Stimulated activated CD8-positive, alpha-beta memory T cell treated with anti-CD3 and anti-CD28 coated beads, Interleukin-2, amount 100 ng/mL, for 48 hours (primary cell): ENCODE results near the gene PTK7.
A peak's percentile ranks its signal among the peaks of the same experiment; 100 is the strongest.
"Not testable (repeated sequence)": the region's sequence is repeated elsewhere in the genome, so short reads cannot be mapped to it uniquely, and the experiment has no call there.

Source experiments
- DNase-seq, 2 donors: peaks; one replicate each; pipeline ENCODE4 v3.0.0-alpha.2; 2020; ENCODE audit warnings: low read depth in 2 of 2

PTK7 gene

DNA sequence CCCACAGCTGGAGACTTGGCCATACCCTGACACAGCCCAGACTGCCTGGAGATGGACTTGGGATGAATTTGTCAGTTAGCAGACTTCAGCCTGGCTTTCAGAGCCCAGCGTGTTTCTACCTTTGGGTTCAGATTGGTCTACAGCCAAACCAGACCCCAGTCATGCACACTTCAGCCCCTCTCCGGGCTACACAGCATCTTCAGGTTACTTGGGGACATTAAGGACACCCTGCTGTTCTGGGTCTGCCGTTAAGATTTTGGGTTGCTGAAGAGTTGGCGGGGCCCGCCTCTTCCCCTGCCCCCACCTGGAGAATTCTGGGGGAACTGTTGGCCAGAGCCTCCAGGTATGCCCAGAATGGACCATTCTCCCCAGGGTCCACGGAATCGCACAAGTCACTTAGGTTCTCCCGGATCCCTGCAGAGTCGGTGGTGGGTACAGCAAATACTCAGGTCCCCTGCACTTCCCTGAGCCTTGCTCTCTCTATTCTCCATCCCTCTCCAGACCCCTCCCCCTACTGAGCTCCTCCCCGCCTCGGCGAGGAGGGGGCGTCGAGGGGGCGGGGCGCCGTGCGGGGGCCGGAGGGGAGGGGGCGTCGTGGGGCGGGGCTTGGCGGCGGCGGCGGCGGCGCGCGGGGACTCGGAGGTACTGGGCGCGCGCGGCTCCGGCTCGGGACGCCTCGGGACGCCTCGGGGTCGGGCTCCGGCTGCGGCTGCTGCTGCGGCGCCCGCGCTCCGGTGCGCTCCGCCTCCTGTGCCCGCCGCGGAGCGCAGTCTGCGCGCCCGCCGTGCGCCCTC is at the start of gene PTK7:
Gene PTK7 (plus strand): TSS at position 645 of the 794 bp plus-strand sequence. CDS start 175 bp downstream, outside the sequence.
- no peak for DNase-seq

GRCh38 chr6:43026365-43026764 is 49.7 kb upstream of the PTK7 start:
- no peak for DNase-seq

DNA sequence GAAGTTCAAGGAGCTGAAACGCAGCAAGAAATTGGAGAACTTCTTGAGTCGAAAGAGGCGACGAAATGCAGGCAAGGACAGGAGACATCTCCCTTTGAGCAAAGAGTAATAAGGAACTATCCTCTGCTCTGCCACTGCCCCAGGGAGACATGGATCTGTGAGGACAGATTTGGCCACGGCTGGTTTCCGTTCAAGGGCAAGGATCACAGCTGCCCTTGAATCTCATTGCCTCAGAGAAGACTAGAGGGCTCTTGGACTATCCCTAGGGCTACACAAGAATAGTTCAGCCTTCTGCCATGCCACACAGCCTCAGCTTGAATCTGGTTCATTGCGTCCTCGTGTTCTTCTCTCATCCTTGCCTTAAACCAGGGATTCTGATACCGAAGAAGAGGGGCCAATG is 47.0 kb upstream of the PTK7 start:
- DNase-seq: no peak

DNA sequence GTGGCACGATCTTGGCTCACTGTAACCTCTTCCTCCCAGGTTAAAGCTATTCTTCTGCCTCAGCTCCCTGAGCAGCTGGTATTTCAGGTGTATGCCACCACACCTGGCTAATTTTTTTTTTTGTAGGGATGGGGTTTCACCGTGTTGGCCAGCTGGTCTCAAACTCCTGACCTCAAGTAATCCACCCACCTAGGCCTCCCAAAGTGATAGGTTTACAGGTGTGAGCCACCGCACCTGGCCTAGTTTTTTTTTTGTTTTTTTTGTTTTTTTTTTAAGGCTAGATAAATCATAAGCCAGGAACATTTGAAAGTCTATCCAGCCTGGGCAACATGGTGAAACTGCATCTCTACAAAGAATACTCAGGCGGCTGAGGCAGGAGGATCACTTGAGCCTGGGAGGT is 43.8 kb upstream of the PTK7 start:
- DNase-seq: no peak

GRCh38 chr6:43033496-43034189 is 42.5 kb upstream of the PTK7 start:
- DNase-seq: no peak

DNA sequence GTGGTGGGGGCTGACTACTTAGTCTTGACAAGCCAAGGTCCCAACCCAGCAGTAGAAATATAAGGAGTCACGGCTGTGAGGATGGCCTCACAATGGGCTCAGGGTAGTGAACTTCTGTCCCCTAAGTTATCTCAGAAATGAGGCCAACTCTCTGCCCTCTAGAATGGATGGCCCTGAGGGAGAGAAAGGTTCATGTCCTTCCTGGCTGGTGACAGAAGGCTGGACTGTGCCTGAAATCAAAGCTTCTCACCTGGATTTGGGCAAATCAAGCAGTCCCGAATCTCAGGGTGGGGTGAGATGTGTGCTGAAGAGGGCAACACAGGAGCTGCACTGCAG is 42.0 kb upstream of the PTK7 start:
- DNase-seq: no peak

DNA sequence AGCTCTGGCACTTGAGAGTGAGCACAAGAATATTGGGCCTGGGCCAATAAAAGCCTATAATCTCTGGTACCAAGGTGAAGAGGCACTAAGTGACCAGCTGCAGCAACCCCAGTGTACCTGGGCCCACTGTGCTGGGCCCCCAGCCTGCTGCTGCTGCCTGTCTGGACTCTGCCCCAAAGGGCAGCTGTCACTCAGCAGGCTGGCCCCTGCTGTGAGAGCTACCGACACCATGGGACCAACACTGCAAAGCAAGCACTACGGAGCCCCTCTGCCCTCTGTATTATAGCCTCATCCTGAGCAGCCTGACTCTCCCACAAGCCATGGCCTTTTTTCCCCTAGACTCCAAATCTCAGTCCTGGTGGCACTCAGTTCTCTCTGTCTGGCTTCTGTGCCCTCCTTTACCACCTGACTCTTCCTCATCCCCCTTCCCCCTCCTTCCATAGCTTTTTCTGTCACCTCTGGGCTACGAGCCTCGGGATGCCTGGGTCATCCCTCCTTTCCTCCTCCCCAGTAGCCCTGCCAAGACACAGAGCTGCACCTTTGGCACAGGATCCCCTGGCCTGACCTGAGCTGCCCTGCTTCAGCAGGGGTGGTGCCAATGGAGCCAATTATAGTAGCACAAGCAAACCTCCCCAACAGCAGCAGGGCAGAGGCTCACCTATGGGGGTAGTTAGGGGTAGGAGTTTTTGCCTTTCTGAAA is 40.5 kb upstream of the PTK7 start:
- no peak for DNase-seq

DNA sequence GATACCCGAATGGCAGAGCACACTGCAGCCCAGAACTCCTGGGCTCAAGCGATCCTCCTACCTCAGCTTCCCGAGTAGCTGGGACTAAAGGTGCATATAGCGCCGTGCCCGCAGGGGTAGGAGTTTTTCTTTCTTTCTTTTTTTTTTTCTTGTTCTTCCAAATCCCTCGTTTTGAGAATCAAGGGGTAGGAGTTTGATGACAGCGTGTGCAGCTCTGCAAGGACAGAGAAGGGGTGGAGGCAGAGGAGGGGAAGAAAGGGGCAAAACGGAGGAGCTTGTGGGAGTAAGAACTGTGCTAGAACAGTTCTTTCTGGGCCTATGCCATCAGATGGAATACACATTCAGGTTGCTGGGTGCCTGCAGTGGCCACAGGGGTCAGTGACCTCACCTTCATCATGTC is 39.4 kb upstream of the PTK7 start:
- DNase-seq: no peak

DNA sequence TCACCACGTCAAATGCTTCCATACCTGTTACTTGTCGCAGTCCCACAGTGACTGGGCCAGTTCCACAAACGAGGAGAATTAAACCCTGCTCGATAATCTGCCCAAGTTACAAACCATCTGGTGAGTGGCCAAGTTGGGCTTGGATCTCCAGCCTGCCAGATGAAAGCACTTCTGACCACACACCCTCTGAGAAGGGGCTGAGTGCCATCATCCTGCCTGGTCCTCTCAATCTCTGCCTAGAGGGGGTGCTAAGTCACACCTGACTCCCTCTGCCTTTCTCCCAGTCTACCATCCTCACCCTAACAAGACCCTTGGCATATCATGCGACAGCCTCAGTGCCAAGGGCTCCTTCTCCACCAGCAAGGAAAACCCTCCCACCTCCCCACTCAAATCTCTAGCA is 38.9 kb upstream of the PTK7 start:
- DNase-seq: no peak

DNA sequence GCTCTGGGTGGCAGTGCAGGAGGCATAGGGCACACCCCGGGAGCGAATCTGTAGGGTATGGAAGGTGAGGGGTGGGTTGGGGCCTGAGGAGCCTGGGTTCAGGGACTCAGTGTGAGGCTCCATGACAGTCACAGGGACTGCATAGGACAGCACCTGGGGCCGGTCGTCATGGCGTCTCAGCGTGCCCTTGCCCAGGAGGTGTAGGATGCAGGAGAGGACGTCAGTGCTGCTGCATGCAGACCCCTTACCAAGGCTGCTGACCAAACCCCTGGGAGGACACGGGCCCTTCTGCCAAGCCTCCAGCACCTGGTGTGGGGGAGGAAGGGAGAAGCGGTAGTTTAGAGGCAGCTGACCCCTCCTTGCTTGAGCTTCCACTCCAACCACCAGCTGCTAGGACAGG is 38.4 kb upstream of the PTK7 start:
- no peak for DNase-seq

- DNase-seq: no peak
Measured at GRCh38 chr6:43038727-43039126, 37.4 kb upstream of the PTK7 start.

DNA sequence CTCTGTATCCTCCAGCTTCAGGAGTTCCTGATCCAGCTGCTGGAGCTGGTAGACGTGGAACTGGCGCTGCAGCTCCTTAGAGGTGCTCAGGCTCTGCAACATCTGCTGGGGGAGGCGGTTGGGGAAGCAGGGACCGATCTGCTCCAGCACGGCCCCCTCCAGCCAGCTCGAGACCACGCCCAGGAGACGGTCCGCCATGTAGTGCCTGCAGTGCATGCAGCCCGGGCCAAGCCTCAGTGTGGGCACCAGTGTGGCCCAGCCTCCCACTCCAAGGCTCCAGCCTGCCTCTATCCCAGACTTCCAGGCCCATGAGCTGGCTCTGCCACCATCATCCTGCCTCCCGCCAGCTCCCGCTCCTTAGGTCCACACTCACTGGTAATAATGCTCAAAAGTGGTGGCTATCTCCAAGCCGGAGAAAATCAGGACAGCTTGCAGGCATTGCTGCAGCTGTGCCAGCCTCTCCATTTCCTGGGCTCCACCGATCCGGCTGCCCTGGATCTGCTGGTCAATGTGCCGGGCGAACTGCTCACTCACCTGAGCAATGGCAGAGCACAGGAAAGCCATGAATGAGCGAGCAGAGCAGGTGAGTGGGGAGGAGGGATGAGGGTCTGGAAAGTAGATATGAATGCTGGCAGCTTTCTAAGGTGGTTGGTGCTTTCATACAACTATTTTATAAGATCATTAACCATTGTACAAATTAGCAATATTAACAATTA is 35.4 kb upstream of the PTK7 start:
- DNase-seq: no peak

GRCh38 chr6:43041475-43041874 is 34.6 kb upstream of the PTK7 start:
- DNase-seq: not testable (repeated sequence)

DNA sequence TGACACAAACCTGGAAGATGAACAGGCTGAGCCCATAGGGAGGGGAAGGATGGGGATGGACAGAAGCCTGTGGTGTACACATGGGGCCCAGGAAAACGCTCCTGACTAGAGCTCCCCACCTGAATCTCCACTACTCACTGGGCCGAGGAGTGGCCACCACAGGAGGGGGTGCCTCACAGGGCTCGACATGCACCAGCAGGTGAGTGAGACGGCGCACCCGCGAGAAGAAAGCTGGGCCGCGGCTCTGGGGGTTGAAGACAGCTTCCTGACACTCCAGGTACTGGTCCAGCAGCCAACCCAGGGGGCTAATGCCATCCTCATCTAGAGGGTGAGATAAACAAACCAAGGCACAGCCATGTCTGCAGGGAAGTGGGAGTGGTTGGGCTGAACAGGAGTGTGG is 32.8 kb upstream of the PTK7 start:
- no peak for DNase-seq

GRCh38 chr6:43045371-43045930 is 30.7 kb upstream of the PTK7 start:
- no peak for DNase-seq

DNA sequence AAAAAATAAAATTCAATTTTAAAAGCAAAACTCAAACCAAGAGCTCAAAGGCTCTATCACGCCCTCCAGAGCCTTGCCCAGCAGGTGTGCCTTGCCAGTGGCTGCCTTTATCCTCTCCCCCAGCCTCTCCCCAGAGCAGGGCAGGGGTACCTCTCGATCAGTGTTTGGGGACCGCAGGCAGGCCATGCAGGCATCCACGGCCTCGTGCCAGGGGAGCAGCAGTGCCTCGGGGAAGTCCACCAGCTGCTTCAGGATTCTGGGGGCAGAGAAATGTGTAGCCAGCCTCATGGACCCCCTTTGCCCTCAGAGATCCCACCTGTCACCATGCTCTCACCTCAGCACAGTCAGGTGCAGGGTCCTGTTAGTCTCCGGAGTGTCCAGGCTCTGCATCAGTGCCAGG is 28.1 kb upstream of the PTK7 start:
- no peak for DNase-seq

DNA sequence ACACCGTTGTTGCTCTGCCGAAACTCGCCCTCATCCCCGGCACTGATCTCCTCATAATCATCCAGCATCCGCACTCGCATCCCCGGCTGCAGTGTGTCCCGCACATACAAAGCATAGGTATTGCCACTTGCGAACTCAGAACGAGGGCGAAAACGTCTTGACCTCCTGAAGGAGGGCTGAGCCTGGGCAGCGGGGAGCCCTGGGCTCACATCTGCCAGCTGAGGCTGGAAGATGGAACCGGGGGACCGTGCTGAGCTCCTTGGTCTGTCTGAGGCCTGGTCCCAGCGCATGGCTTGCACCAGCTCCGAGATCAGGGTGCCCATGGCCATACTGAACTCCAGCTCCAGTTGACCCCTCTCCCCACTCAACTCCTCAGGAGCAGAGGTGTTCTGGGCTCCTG is 25.1 kb upstream of the PTK7 start:
- no peak for DNase-seq

- no peak for DNase-seq
Measured at GRCh38 chr6:43052225-43052841, 23.8 kb upstream of the PTK7 start.

- no peak for DNase-seq
Measured at GRCh38 chr6:43052842-43053544, 23.1 kb upstream of the PTK7 start.

GRCh38 chr6:43053545-43054205 is 22.4 kb upstream of the PTK7 start, which contains the start of gene CUL7:
CUL7 (minus strand) TSS chr6:43053851; CDS start chr6:43052788, 1,063 bp downstream.
- peak; percentile 85 to 88 for DNase-seq
